ENCODE results near the gene TMEM214.

TMEM214 gene

DNA sequence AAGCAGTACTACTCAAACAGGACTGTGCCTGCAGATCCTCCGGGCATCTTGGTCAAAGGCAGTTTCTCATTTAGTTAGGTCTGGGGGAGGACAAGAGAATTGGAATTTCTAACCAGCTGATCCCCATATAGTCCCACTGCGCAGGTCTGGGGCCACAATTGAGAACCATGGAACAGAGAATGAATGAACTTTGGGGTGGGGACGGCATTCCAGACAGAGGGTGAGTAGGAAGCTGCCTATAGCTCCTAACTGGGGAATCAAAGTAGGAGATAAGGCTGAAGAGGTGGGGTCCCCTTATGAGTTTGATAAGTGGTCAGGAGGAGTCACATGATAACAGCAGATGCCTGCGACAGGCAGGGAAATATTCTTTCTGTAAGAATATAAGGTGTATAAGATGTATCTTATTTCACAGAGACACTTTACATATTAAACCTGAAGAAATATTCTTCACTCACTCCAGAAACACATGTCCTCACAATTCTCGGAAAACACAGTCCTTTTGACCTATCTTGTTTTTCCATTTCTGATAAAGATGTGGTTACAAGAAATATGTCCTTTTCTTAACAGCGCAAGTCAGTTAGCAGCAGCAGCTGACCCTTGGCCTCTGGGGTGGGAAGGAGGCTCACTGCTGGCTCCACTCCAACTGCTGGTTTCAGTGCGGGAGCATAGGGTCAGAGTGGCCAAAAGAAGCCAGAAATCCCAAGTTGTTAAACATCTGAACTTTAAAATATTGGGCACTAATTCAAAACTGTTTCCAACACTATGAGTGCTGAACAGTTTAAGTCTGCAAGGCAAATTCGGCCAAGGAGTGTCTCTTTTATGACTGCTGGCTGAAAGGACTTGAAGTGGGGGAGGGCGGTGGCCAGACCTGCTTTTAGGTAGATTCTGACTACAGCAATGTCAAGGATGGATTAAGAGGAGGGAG is 12.6 kb upstream of the TMEM214 start:
- TF ChIP-seq GATA2 (IDR thresholded peaks at IDR 0.05; ENCODE audit: low read depth, low read length): no peak
- TF ChIP-seq GATA3 (IDR thresholded peaks at IDR 0.05; ENCODE audit: low read depth, low read length): no peak

DNA sequence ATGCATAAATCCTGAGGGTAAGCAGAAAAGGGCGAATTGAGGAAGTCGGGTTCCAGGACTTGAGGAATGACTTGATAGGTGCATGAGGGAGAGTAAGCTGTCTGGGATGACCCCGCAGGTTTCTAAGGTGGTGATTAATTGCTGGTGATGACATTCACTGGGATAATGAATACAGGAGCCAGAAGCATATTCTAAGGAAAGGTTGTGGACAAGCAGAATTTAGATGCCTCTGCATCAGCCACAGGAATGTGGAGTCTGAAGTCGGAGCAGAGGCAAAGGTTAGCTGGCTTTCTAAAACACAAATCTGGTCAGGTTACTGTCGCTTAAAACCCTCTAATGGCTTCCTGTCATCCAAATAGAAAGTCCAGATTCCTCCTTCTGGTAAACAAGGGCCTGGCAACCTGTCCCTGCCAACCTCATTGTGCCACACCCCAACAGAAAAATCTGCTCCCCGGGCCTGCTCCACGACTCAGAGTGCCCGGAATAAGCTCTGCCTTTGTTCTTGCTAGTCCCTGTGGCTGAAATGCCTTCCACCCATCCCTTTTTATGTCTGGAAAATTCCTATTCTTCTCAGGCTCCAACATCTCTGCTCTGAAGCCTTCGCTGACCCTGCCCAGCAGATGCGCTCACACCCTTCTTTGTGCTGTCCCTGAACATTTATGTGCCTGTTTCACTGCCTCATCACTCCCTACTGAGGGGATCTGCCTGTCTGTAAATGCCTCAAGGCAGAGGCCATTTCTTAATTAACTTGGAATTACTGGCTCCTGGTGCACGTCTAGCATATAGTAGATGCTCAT is 11.3 kb upstream of the TMEM214 start:
- TF ChIP-seq GATA3 (IDR thresholded peaks at IDR 0.05; ENCODE audit: low read depth, low read length) (no peak), GATA2 (IDR thresholded peaks at IDR 0.05; ENCODE audit: low read depth, low read length) (no peak)

DNA sequence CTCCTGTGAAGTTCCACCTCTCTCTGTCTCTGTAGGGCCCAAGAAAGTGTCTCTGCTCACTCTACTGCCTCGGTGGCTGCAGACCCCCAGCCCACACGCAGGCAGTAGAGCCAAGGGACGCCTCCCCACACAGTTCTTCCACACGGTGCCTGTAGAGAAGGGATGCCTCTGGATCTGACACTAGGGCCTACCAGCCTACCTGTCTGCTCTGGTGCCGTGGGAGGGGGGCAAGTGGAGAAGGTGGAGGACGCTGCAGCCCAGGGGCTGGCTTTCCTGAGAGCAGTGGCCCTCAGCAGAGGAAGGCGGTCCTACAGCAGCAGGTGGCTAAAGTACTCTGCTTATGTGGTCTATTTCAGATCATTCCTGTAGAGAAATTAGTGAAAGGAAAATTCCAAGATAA is 9.0 kb upstream of the TMEM214 start:
- no peak for TF ChIP-seq GATA3 (IDR thresholded peaks at IDR 0.05; ENCODE audit: low read depth, low read length)
- TF ChIP-seq GATA2 (IDR thresholded peaks at IDR 0.05; ENCODE audit: low read depth, low read length): no peak

DNA sequence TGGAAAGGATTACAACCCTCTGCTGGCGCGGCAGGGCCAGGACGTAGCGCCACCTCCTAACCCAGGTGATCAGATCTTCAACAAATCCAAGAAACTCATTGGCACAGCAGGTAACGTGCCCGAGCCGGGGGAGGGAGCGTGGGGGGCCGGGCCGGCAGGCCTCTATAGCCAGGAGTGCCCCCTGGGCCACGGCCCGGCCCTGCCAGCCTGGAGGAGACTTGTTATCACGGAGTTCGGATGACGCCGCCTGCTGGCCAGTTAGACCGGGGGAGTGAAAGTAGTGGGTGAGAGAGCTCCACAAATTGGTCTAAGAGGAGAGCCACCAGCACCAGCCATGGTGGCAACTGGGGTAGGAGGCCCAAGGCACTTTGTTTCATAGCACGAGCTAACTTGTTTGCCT is 8.6 kb upstream of the TMEM214 start:
- TF ChIP-seq GATA2 (IDR thresholded peaks at IDR 0.05; ENCODE audit: low read depth, low read length) (no peak), GATA3 (IDR thresholded peaks at IDR 0.05; ENCODE audit: low read depth, low read length) (no peak)

DNA sequence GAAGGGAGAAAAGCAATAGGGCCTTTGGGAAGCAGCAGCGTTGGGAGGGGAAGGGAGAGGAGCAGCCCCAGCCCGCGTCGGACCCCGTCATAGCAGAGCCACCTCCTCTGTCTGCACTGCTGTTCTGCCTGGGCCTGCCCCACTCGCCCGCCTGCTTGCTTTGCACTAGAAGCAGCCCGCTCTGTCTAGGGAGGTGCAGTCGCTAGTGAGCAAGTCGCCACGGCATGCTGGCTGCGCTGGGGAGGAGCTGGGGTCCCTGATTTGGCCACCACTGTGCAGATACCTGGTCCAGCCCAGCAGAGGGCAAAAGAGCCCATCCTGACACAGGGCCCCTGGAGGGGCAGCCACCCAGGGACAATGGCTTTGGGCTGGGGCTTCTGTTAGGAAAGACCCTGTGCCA is 8.0 kb upstream of the TMEM214 start:
- TF ChIP-seq GATA2 (IDR thresholded peaks at IDR 0.05; ENCODE audit: low read depth, low read length): no peak
- TF ChIP-seq GATA3 (IDR thresholded peaks at IDR 0.05; ENCODE audit: low read depth, low read length): no peak

DNA sequence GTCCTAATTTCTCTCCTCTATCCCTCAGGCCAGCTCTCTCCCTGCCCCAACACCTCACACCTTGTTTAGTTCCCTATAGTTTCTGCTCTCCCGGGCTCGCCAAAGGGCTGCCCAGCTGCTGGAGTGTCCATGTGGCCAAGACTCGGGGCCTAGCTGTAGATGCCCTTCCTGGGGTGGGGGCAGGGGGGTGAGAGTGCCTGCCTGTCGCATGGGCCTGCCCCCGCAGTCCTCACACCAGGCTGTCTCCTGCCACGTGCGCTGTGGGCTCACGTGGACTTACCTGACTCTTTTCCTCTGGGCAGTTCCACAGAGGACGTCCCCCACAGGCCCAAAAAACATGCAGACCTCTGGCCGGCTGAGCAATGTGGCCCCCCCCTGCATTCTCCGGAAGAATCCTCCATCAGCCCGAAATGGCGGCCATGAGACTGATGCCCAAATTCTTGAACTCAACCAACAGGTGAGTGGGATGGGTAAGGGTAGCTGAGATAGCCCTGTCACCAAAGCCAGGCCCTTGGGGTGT is 7.4 kb upstream of the TMEM214 start:
- TF ChIP-seq GATA2 (IDR thresholded peaks at IDR 0.05; ENCODE audit: low read depth, low read length) (no peak), GATA3 (IDR thresholded peaks at IDR 0.05; ENCODE audit: low read depth, low read length) (no peak)

DNA sequence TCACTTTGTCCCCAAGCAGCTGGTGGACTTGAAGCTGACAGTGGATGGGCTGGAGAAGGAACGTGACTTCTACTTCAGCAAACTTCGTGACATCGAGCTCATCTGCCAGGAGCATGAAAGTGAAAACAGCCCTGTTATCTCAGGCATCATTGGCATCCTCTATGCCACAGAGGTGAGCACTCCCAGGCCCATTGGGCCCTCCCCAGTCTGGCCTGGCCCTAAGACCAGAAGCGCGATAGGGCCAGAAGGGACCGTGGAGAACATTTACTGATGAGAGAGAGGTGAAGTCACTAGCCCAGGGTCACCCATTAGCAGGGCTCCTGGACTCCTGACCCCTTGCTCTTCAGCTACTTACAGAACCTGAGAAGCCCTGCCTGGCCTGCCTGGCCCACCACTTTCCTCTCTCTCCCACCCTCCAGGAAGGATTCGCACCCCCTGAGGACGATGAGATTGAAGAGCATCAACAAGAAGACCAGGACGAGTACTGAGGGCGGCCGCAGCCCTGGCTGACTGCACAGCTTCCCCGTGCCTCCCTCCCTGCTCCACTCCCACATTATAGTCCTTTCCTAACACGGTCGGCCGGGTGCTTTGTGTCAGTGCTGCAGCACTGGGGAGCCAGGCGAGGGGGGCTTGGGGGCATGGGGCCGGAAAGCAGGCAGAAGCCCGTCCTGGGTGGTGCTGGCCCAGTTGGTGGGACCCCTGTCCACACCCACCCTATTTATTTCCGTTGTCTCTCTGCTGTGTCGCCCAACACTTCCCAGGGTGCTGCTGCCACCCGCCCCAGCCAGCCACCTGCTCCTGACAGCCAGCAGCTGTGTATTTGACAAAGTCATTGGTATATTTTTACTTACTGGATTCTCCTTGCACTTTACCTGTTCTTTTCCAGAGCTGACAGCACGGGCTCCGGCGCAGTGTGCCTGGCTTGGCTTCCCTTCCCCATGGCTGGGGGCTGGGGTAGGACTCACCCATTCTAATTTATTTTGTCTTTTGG is 6.6 kb upstream of the TMEM214 start:
- TF ChIP-seq GATA2 (IDR thresholded peaks at IDR 0.05; ENCODE audit: low read depth, low read length): no peak
- no peak for TF ChIP-seq GATA3 (IDR thresholded peaks at IDR 0.05; ENCODE audit: low read depth, low read length)

DNA sequence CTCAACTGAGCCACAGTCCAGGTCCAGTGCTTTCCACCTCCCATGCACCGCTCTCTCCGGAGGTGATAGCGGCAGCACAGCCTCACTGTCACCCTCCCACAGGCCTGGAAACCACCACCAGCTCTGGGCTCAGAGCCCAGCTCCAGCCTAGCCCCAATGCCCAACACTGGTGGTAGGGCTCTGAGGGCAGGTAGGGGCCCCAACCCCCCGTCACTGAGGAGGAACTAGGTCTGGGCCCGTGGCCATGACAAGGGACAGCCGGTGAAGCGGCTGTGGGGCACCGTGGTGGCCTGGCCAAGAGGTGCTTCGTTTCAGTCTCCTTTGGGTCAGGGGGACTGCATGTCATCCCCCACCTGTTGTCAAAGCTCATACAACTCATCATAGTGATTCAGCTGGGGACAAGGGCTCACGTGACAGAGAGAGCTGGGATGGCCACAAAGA is 5.5 kb upstream of the TMEM214 start:
- no peak for TF ChIP-seq GATA2 (IDR thresholded peaks at IDR 0.05; ENCODE audit: low read depth, low read length)

DNA sequence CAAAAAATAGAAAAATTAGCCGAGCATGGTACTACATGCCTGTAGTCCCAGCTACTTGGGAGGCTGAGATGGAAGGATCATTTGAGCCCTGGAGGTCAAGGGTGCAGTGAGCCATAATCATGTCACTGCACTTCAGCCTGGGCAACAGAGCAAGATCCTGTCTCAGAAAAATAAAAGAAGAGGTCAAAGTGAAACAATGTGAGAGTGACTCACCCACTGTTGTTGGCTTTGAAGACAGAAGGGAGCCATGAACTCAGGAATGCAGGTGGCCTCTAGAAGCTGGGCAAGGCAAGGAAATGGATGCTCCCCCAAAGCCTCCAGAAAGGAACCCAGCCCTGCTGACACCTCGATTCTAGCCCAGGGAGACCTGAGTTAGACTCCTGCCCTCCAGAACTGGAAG is 3.7 kb upstream of the TMEM214 start:
- no peak for TF ChIP-seq GATA3 (IDR thresholded peaks at IDR 0.05; ENCODE audit: low read depth, low read length)
- TF ChIP-seq GATA2 (IDR thresholded peaks at IDR 0.05; ENCODE audit: low read depth, low read length): no peak

DNA sequence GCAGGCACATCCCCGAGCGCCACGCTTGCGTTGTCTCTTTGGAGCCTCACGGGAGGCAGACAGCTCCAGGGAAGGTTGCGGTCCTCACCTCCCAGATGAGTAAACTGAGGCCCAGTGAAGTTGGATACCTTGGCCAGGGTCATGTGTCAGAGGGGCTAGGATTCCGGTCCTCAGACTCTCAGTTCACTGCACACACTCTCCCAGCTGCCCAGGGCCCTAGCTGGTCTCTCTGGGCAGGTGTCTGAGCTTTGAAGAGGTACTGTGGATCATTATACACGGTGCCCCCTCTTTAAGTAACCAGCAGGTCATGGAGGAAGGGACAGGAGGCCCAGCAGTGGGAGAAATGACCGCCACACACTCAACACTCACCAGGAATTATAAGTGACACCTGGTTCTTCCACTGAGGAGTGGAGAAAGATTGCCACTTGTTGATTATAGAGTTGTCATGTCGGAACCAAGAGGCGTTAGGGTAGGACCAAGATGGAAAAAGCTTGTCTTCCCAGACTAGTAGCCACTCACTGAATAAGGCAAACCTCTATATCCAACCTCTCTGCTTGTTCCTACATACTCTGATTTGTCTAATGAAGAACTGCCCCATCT is 588 bp downstream of the TMEM214 start:
- TF ChIP-seq GATA3 (IDR thresholded peaks at IDR 0.05; ENCODE audit: low read depth, low read length) (no peak), GATA2 (IDR thresholded peaks at IDR 0.05; ENCODE audit: low read depth, low read length) (no peak)

DNA sequence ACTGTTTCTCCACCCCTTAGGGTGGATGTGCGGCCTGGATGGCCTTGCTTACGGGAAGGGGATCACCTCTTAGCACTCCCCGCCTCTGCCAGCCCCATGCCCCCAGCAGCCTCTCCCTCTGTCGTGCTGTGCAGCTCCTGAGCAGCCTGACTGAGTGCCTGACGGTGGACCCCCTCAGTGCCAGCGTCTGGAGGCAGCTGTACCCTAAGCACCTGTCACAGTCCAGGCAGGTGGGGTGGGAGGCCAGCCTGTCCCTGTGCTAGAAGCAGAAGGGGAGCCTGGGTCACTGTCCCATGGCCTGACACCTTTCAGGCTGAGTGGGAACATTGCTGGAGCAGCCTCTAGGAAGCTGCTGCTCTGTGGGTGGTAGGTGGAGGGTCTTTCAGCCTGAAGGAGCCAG is 5.2 kb downstream of the TMEM214 start:
- TF ChIP-seq GATA2 (IDR thresholded peaks at IDR 0.05; ENCODE audit: low read depth, low read length): no peak
- TF ChIP-seq GATA3 (IDR thresholded peaks at IDR 0.05; ENCODE audit: low read depth, low read length): no peak

DNA sequence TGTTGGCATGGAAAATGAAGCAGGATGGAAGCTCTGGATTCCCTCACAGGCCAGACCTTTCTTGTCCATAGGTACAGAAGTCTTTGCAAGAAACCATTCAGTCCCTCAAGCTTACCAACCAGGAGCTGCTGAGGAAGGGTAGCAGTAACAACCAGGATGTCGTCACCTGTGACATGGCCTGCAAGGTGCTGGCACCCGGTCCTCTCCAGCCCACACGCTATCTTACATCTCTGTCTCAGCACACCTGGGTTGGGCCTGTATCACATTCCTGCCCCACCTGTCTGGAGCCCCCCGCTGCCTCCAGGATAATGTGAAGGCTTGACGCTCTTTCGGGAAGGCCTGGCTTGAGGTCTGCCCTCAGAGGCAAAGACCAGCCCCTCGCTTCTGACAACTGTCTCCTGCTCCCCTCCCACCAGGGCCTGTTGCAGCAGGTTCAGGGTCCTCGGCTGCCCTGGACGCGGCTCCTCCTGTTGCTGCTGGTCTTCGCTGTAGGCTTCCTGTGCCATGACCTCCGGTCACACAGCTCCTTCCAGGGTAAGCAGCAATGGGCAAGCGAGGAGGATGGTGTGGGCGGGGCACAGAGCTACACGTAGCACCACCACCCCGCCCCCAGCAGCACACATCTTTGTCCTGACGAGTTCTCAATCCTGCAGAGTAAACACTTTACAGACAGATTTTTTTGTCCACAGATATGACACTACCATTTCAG is 6.0 kb downstream of the TMEM214 start:
- no peak for TF ChIP-seq GATA3 (IDR thresholded peaks at IDR 0.05; ENCODE audit: low read depth, low read length)
- no peak for TF ChIP-seq GATA2 (IDR thresholded peaks at IDR 0.05; ENCODE audit: low read depth, low read length)
